H9 (cell line): Measurements from ENCODE around the gene IGSF22. TPM values are rescaled to one million over a fixed set of nuclear protein-coding genes. Genes with fewer than 3 reads are reported as not detected.

ENCODE experiments used
- DNase-seq: peaks from one replicate; pipeline ENCODE4 v3.0.0-alpha.2; 2017
- H2AFZ ChIP-seq: one replicate; pipeline ENCODE4 v1.6.1; 2013; ENCODE audit warnings: mild to moderate bottlenecking, low read length, control low read depth, moderate library complexity
- H2AK5ac ChIP-seq: 2 replicates; pipeline ENCODE4 v1.6.1; 2013; ENCODE audit warnings: low read length, control low read depth, mixed read lengths; ENCODE audit not compliant: insufficient read length
- H2BK120ac ChIP-seq: one replicate; pipeline ENCODE4 v1.6.1; 2013; ENCODE audit warnings: low read depth, mild to moderate bottlenecking, low read length, control low read depth, inconsistent platforms; ENCODE audit not compliant: poor library complexity, severe bottlenecking
- H2BK12ac ChIP-seq: 2 replicates; pipeline ENCODE4 v1.6.1; 2013; ENCODE audit warnings: low read length, control low read depth, mixed read lengths, low read depth; ENCODE audit not compliant: insufficient read length
- H2BK15ac ChIP-seq: 2 replicates; pipeline ENCODE4 v1.6.1; 2013; ENCODE audit warnings: low read depth, low read length, control low read depth
- H2BK20ac ChIP-seq: one replicate; pipeline ENCODE4 v1.6.1; 2013; ENCODE audit warnings: low read depth, mild to moderate bottlenecking, low read length, control low read depth, inconsistent platforms; ENCODE audit not compliant: poor library complexity, severe bottlenecking
- H2BK5ac ChIP-seq: 2 replicates; pipeline ENCODE4 v1.6.1; 2013; ENCODE audit warnings: low read length, control low read depth, mixed read lengths; ENCODE audit not compliant: insufficient read length
- H3K14ac ChIP-seq: 2 replicates; pipeline ENCODE4 v1.6.1; 2013; ENCODE audit warnings: low read length, control low read depth; ENCODE audit not compliant: insufficient read depth
- H3K18ac ChIP-seq: 2 replicates; pipeline ENCODE4 v1.6.1; 2013; ENCODE audit warnings: low read depth, mild to moderate bottlenecking, mixed read lengths, low read length, control low read depth; ENCODE audit not compliant: insufficient read length
- H3K23ac ChIP-seq: 2 replicates; pipeline ENCODE4 v1.6.1; 2013; ENCODE audit warnings: low read length, control low read depth, mixed read lengths, low read depth; ENCODE audit not compliant: insufficient read length
- H3K23me2 ChIP-seq: 2 replicates; pipeline ENCODE4 v1.6.1; 2013; ENCODE audit warnings: low read depth, mild to moderate bottlenecking, mixed read lengths, low read length, control low read depth; ENCODE audit not compliant: insufficient read length, poor library complexity, severe bottlenecking
- H3K27ac ChIP-seq: 2 replicates; pipeline ENCODE4 v1.5.1; 2013; ENCODE audit warnings: low read length, control low read depth, mixed read lengths, low read depth; ENCODE audit not compliant: insufficient read length
- H3K27me3 ChIP-seq: 2 replicates; pipeline ENCODE4 v1.6.1; 2013; ENCODE audit warnings: low read length, control low read depth, inconsistent platforms; ENCODE audit not compliant: insufficient read depth
- H3K4ac ChIP-seq: 2 replicates; pipeline ENCODE4 v1.6.1; 2013; ENCODE audit warnings: low read depth, mild to moderate bottlenecking, control low read depth, inconsistent platforms, low read length, moderate library complexity
- H3K4me1 ChIP-seq: 2 replicates; pipeline ENCODE4 v1.6.1; 2013; ENCODE audit warnings: low read length, control low read depth, inconsistent platforms; ENCODE audit not compliant: insufficient read depth
- H3K4me2 ChIP-seq: 2 replicates; pipeline ENCODE4 v1.6.1; 2013; ENCODE audit warnings: low read length, control low read depth, mixed read lengths; ENCODE audit not compliant: insufficient read length, insufficient read depth
- H3K56ac ChIP-seq: 2 replicates; pipeline ENCODE4 v1.6.1; 2013; ENCODE audit warnings: low read depth, mild to moderate bottlenecking, mixed read lengths, low read length, control low read depth; ENCODE audit not compliant: insufficient read length
- H3K79me1 ChIP-seq: 2 replicates; pipeline ENCODE4 v1.6.1; 2013; ENCODE audit warnings: low read depth, mild to moderate bottlenecking, moderate library complexity, low read length, control low read depth, inconsistent platforms; ENCODE audit not compliant: insufficient read depth, poor library complexity, severe bottlenecking
- H3K79me2 ChIP-seq: 2 replicates; pipeline ENCODE4 v1.6.1; 2013; ENCODE audit warnings: low read length, control low read depth, inconsistent platforms; ENCODE audit not compliant: insufficient read depth
- H3K9ac ChIP-seq: 2 replicates; pipeline ENCODE4 v1.6.1; 2013; ENCODE audit warnings: low read length, control low read depth, mixed read lengths; ENCODE audit not compliant: insufficient read length; ENCODE audit errors: extremely low read depth
- H3K9me3 ChIP-seq: one replicate; pipeline ENCODE4 v1.6.1; 2013; ENCODE audit warnings: low read depth, low read length, inconsistent platforms; ENCODE audit not compliant: control insufficient read depth
- H3T11ph ChIP-seq: one replicate; pipeline ENCODE4 v1.6.1; 2013; ENCODE audit warnings: mild to moderate bottlenecking, low read length, control low read depth, inconsistent platforms
- H4K20me1 ChIP-seq: one replicate; pipeline ENCODE4 v1.6.1; 2013; ENCODE audit not compliant: control insufficient read depth, insufficient read length, insufficient read depth
- H4K5ac ChIP-seq: 2 replicates; pipeline ENCODE4 v1.6.1; 2013; ENCODE audit warnings: low read depth, mild to moderate bottlenecking, mixed read lengths, low read length, control low read depth; ENCODE audit not compliant: insufficient read length
- H4K8ac ChIP-seq: replicated peaks from 2 replicates; pipeline ENCODE4 v1.6.1; 2013; ENCODE audit warnings: low read length, control low read depth, mixed read lengths, low read depth; ENCODE audit not compliant: insufficient read length
- H4K91ac ChIP-seq: 2 replicates; pipeline ENCODE4 v1.6.1; 2013; ENCODE audit warnings: low read depth, mild to moderate bottlenecking, moderate library complexity, mixed read lengths, low read length, control low read depth; ENCODE audit not compliant: insufficient read length
- H3K27ac Mint-ChIP-seq, 3 experiments: 2 replicates in 2 of 3; 3 replicates in 1 of 3; pipeline ENCODE4 v1.8.0; 2020 to 2021; ENCODE audit warnings: mixed read lengths in 3 of 3, mild to moderate bottlenecking in 1 of 3, moderate library complexity in 1 of 3
- H3K27me3 Mint-ChIP-seq: 2 replicates; pipeline ENCODE4 v1.8.0; 2021; ENCODE audit warnings: low read depth, mild to moderate bottlenecking, moderate library complexity, mixed read lengths
- H3K36me3 Mint-ChIP-seq, 3 experiments: 2 replicates in 2 of 3; 3 replicates in 1 of 3; pipeline ENCODE4 v1.8.0; 2020 to 2021; ENCODE audit warnings: low read depth in 3 of 3, mixed read lengths in 3 of 3; ENCODE audit not compliant: insufficient read depth in 1 of 3
- H3K4me1 Mint-ChIP-seq, 2 experiments: 2 replicates each; pipeline ENCODE4 v1.8.0; 2020; ENCODE audit warnings: mixed read lengths in 2 of 2
- H3K4me3 Mint-ChIP-seq, 2 experiments: 2 replicates in 1 of 2; 3 replicates in 1 of 2; pipeline ENCODE4 v1.8.0; 2020 to 2021; ENCODE audit warnings: mild to moderate bottlenecking in 2 of 2, mixed read lengths in 2 of 2, moderate library complexity in 1 of 2
- H3K9me3 Mint-ChIP-seq, 2 experiments: 2 replicates in 1 of 2; 3 replicates in 1 of 2; pipeline ENCODE4 v1.8.0; 2020; ENCODE audit warnings: mild to moderate bottlenecking in 2 of 2, mixed read lengths in 2 of 2, moderate library complexity in 1 of 2
- WGBS: extraction: QIAGEN DNeasy Blood & Tissue Kit; methylation state at CpG from one replicate; pipeline ENCODE4 v1.1.7; 2013; ENCODE audit warnings: missing lambda C conversion rate, low lambda C conversion rate, mixed read lengths; ENCODE audit not compliant: insufficient read length; ENCODE audit errors: extremely low coverage; 5-methylcytosine and 5-hydroxymethylcytosine counted together
- total RNA-seq: library from RNA; stranded (reverse); gene quantifications from 2 replicates; pipeline ENCODE4 v1.2.1, GENCODE V29; 2021
- TF ChIP-seq, protein P1 (sequence below): fragments of 200-600 bp; sonication (generic); conservative IDR thresholded peaks from 3 replicates; pipeline ENCODE4 v1.8.0; 2021; ENCODE audit warnings: antibody characterized with exemption, mild to moderate bottlenecking

The IGSF22 gene
- total RNA-seq, 1 experiment from 2014 or later, result 0.35 TPM

DNA sequence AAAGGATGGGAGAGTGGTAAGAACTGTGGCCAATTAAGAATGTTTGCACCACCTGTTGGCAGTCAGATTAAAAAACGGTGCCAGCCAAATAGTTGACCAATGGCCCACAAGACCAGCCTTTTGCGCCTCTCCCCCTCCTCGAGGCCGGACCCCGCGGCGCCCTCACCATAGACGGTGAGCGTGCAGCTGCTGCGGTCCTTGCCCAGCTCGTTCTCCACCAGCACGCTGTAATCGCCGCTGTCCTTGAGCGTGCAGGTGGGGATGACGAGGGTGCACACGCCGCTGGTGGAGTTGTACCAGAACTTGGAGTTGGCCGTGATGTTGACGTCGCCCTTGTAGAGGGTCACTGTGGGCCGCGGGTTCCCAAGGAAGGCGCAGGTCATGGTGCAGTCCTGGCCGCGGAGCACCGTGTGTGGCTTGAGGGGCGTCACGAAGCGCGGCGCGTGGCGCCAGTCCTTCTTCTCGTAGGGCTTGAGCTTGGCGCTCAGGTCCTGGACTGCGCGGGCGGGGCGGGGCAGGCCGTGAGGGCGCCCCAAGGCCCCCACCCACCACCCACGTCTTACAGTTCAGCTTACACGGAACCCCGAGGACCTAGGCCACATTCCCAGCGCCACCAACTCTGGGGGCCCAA lies 20.2 kb downstream of the IGSF22 start:
- Histone ChIP-seq H2BK15ac (no peak overlapping the region), H3K4me2 (no peak overlapping the region), H3K79me1 (no peaks in the 10 kb centered on the region), H4K91ac (no peak overlapping the region), H2BK120ac (no peak overlapping the region), H3K18ac (no peak overlapping the region), H3K9me3 (no peaks in the 10 kb centered on the region), H4K5ac (no peak overlapping the region), H3K27me3 (no peaks in the 10 kb centered on the region; the same call in 1 of the 2 replicates), H2BK5ac (no peak overlapping the region), H3K4me1 (no peaks in the 10 kb centered on the region), H3K79me2 (no peaks in the 10 kb centered on the region), H3K27ac (no peak overlapping the region), H3K23ac (no peak overlapping the region), H2BK12ac (no peak overlapping the region), H2BK20ac (no peak overlapping the region), H3K23me2 (no peaks in the 10 kb centered on the region), H4K20me1 (no peaks in the 10 kb centered on the region), H3K4ac (no peak overlapping the region), H3T11ph (no peak overlapping the region), H3K9ac (no peak overlapping the region), H3K14ac (no peak overlapping the region), H3K56ac (no peak overlapping the region), H2AK5ac (no peak overlapping the region), H2AFZ (no peak overlapping the region), H4K8ac (no peak overlapping the region)
- Mint-ChIP-seq H3K36me3 (no peaks in the 10 kb centered on the region), H3K9me3 (no peaks in the 10 kb centered on the region), H3K4me3 (peak overlapping the region in 1 of 2 experiments; percentile 69; a peak in 2 of 5 replicates), H3K4me1 (peaks cover 3 to 10% of the 10 kb centered on the region in 2 experiments; a peak in 2 of 4 replicates), H3K27me3 (peaks cover 45% of the 10 kb centered on the region), H3K27ac (no peak overlapping the region)
- WGBS, result no CpG with 5 or more reads among the region's 46 CpGs
- TF ChIP-seq, protein P1, sequence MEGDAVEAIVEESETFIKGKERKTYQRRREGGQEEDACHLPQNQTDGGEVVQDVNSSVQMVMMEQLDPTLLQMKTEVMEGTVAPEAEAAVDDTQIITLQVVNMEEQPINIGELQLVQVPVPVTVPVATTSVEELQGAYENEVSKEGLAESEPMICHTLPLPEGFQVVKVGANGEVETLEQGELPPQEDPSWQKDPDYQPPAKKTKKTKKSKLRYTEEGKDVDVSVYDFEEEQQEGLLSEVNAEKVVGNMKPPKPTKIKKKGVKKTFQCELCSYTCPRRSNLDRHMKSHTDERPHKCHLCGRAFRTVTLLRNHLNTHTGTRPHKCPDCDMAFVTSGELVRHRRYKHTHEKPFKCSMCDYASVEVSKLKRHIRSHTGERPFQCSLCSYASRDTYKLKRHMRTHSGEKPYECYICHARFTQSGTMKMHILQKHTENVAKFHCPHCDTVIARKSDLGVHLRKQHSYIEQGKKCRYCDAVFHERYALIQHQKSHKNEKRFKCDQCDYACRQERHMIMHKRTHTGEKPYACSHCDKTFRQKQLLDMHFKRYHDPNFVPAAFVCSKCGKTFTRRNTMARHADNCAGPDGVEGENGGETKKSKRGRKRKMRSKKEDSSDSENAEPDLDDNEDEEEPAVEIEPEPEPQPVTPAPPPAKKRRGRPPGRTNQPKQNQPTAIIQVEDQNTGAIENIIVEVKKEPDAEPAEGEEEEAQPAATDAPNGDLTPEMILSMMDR, result no peak
- no peak for DNase-seq
